NCI-H774 (cell line): ENCODE data around the gene ACADL.
A peak's percentile ranks its signal among the peaks of the same experiment; 100 is the strongest.

Source experiments
- DNase-seq: peaks from one replicate; lab custom pipeline; 2025; lab: John Stamatoyannopoulos, UW

The ACADL gene

GRCh38 chr2:210224941-210225672 lies at the start of gene ACADL:
Gene ACADL (minus strand): TSS chr2:210225447. CDS start chr2:210225263, 184 bp downstream.
- peak; percentile 32 for DNase-seq

GRCh38 chr2:210271300-210271699 lies 46.1 kb upstream of the ACADL start:
- no peak for DNase-seq

- no peak for DNase-seq
Measured at GRCh38 chr2:210269148-210269547, 43.9 kb upstream of the ACADL start.

- no peak for DNase-seq
Measured at GRCh38 chr2:210268281-210268680, 43.0 kb upstream of the ACADL start.

- DNase-seq, result no peak
Measured at GRCh38 chr2:210267698-210268097, 42.5 kb upstream of the ACADL start.

- DNase-seq, result no peak
Measured at GRCh38 chr2:210264282-210264681, 39.0 kb upstream of the ACADL start.

- DNase-seq, result no peak
Measured at GRCh38 chr2:210263841-210264240, 38.6 kb upstream of the ACADL start.

GRCh38 chr2:210262036-210262435 lies 36.8 kb upstream of the ACADL start:
- DNase-seq, result no peak

- DNase-seq, result no peak
Measured at GRCh38 chr2:210259687-210260086, 34.4 kb upstream of the ACADL start.

- DNase-seq, result no peak
Measured at GRCh38 chr2:210252699-210253606, 27.7 kb upstream of the ACADL start.

- no peak for DNase-seq
Measured at GRCh38 chr2:210250622-210251021, 25.4 kb upstream of the ACADL start.

GRCh38 chr2:210233487-210233886 lies 8.2 kb upstream of the ACADL start:
- DNase-seq, result no peak

- no peak for DNase-seq
Measured at GRCh38 chr2:210230984-210231383, 5.7 kb upstream of the ACADL start.

GRCh38 chr2:210230518-210230917 lies 5.3 kb upstream of the ACADL start:
- no peak for DNase-seq

- no peak for DNase-seq
Measured at GRCh38 chr2:210228586-210228985, 3.3 kb upstream of the ACADL start.

- DNase-seq, result no peak
Measured at GRCh38 chr2:210227290-210228088, 2.2 kb upstream of the ACADL start.

GRCh38 chr2:210226223-210226622 lies 976 bp upstream of the ACADL start:
- DNase-seq, result no peak

GRCh38 chr2:210224591-210224940 lies 681 bp downstream of the ACADL start:
- DNase-seq, result no peak

GRCh38 chr2:210215120-210215519 lies 10.1 kb downstream of the ACADL start:
- no peak for DNase-seq

GRCh38 chr2:210210185-210210584 lies 15.1 kb downstream of the ACADL start:
- no peak for DNase-seq

GRCh38 chr2:210207929-210208328 lies 17.3 kb downstream of the ACADL start:
- DNase-seq, result no peak

GRCh38 chr2:210203558-210203957 lies 21.7 kb downstream of the ACADL start:
- no peak for DNase-seq
